Fibroblast of the aortic adventitia (primary cell): ENCODE data around the gene SPTBN1. TPM values are rescaled to one million over a fixed set of nuclear protein-coding genes. Genes with fewer than 3 reads are reported as not detected.

Experiments used
- DNase-seq: peaks from one replicate; pipeline ENCODE4 v3.0.0-alpha.2; 2010; ENCODE audit warnings: low read depth
- H3K4me3 ChIP-seq: 2 replicates; pipeline ENCODE4 v1.5.1; 2011; ENCODE audit warnings: low read depth, mild to moderate bottlenecking, control low read depth, low read length, moderate library complexity
- CTCF ChIP-seq: IDR thresholded peaks from 2 replicates; pipeline ENCODE4 v1.5.1; 2011; ENCODE audit warnings: mild to moderate bottlenecking, low read length, control low read depth, inconsistent platforms; ENCODE audit not compliant: insufficient read depth
- total RNA-seq: library from RNA; depleted of rRNA; stranded (reverse); fragments of >200 nt; gene quantifications from 2 replicates; pipeline ENCODE4 v1.2.3, GENCODE V29; 2012; ENCODE audit warnings: low replicate concordance

SPTBN1 gene
- total RNA-seq, 1 donor: 293 TPM

DNA sequence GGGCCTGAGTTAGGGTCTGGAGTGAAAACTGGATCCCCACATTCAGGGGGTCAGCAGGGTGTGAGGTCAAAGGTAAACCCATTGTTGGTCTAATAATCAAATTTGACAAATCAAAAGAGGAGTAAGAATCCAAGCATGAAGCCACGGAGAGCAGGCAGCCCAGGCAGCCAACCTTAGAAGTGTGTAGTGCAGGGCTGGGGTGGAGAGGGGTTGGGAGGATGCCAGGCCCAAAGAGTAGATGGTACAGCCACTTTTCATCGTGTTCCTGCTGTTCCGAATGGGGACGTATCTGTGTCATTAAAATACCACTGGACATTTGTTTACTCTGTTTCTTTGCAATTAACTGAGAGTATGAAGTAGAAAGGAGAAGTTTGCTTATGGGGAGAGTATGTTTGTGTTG lies 16.5 kb upstream of the SPTBN1 start:
- no peak overlapping the region for H3K4me3 ChIP-seq
- DNase-seq: no peak
- no peak for TF ChIP-seq CTCF

GRCh38 chr2:54440050-54440449 lies 16.1 kb upstream of the SPTBN1 start:
- H3K4me3 ChIP-seq: no peak overlapping the region
- DNase-seq: no peak
- no peak for TF ChIP-seq CTCF

DNA sequence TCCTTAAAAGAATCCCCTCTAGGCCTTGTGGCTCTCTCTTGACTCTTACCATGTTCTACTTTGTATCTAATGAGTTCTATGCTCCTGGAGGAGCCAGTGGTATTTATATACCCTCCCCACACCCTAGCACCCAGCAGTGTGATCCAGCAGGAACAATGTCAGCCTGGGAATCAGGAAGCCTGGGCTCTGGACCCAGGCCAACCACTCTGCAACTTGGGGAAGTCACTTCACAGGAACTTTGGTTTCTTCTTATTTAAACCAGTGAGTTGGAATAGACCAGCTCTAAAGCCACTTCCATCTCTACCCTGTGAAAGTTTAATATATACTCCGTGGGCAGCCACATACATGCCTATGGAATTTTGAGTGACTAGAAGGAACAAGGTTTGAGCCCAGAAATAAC lies 11.6 kb upstream of the SPTBN1 start:
- no peak for DNase-seq
- H3K4me3 ChIP-seq: no peak overlapping the region
- TF ChIP-seq CTCF: no peak

- no peak for TF ChIP-seq CTCF
- H3K4me3 ChIP-seq: no peak overlapping the region
- DNase-seq: no peak
Measured at GRCh38 chr2:54446122-54446521, 10.0 kb upstream of the SPTBN1 start.

DNA sequence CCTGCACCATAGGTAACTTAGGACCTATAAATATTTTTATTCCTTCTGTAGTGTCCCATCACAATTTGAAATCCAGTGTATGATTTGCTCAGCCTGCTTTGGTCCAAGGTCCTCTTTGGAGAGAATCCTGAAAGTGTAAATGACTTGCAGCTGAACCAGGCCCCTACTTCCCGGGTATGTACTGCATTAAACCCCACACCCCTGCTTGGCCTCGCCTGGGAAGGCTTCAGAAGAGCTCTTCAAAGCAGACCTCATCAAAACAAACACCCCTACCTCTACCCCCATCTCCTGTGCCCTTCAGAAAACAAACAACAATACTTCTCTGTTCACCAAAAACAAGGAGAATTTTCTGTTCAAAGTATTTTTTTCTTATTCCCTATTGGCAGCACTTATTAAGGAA lies 9.5 kb upstream of the SPTBN1 start:
- no peak overlapping the region for H3K4me3 ChIP-seq
- DNase-seq: no peak
- no peak for TF ChIP-seq CTCF

GRCh38 chr2:54454548-54455130 lies 1.5 kb upstream of the SPTBN1 start:
- H3K4me3 ChIP-seq: peak overlapping the region; percentile 78
- no peak for TF ChIP-seq CTCF
- no peak for DNase-seq

DNA sequence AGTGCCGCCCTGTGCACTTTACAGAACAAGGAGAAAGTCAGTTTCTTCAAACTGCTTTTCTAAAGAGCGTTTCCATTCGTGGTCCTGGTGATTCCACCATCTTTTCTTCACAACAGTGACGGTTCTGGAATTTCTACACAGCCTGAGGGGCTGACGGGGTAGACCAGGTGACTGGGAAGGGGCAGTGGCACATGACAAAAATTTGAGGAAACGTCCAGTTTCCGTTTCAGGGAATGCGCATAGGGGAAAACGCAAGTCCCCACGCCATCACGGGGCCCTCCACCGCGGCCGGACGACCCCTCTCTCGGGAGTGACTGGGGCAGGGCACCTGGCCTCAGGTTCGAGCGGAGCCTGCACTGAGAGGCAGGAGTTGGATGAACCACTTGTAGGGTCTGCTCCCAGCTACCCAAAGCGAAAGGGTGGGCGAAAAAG lies 980 bp upstream of the SPTBN1 start:
- DNase-seq: no peak
- peak overlapping the region; percentile 78 for H3K4me3 ChIP-seq
- TF ChIP-seq CTCF: no peak
